SK-N-DZ (cell line): ENCODE data around the gene MGLL.

Experiments used
- DNase-seq: peaks from one replicate; pipeline ENCODE4 v3.0.0-alpha.2; 2015; ENCODE audit warnings: low spot score

MGLL gene

DNA sequence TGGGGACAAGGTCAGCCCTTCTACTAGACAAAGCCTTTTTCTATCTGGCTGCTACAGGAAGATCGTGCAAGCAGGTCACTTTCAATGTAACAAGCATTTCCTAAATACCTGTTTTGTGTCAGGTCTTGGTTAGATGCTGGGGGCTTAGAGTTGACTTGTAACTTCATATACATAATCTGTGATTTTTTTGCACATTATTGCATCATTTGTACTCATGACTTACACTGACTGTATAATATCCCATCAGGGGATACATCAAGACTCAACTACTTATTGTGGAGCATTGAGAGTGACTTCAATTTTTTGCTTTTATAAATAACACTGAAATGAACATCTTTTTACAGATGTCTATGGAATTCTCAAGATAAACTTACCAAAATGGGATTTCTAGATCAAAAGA is 80.6 kb downstream of the MGLL start:
- no peak for DNase-seq

DNA sequence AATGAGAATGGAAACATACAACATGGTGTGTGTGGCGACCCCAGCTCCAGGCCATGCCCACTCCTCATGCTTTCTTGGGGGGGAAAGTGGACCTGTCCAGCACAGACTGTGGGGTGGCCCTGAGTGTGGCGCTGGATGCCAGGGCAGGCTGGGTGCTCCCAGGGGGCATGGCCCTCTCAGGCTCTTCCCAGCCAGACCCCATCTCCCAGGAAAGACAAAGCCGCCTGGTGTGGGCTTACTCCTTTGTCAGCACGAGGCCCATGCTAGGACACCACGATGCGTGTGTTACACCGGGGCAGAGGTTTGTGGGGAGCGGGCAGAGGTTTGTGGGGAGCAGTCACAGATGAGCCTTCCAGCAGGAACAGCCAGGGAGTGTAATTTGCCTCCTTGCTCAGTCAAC is 81.1 kb downstream of the MGLL start:
- DNase-seq = no peak

DNA sequence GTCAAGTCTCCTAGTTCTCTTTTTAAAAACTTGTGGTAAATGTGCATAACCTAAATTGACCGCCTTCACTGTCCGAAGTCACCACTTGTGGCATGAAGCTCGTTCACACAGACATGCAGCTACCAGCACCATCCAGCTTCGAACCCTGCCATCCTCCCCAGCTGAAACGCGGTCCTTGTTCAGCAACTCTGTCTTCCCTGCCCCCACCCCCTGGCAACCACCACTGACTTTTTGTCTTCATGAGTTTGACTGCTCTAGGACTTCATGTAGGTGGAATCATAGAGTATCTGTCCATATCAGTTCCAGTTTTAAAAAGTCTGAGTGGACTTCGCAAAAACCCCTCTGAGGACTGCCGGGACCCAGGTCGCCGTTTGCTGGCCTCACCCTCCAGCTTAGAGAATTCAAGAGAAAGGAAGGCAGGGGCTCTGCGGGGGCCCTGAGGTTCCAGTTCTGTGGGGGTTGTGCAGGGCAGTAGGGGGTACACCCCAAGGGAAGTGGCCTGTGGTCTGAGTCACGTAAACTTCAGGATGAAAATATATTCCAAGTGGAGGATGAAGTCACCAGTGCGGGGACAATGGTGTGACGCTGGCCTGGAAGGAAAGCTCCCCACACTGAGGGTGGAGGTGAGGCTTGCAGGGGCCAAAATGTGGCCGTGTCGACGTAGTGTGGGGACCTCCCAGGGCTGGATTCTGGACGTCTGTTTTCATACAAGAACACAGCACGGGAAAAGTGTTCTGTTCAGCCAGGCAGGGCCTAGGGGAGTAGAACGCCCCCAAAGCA is 82.0 kb downstream of the MGLL start:
- no peak for DNase-seq

- DNase-seq = no peak
Measured at GRCh38 chr3:127739347-127740135, 82.8 kb downstream of the MGLL start.

- no peak for DNase-seq
Measured at GRCh38 chr3:127738192-127738840, 84.0 kb downstream of the MGLL start.

DNA sequence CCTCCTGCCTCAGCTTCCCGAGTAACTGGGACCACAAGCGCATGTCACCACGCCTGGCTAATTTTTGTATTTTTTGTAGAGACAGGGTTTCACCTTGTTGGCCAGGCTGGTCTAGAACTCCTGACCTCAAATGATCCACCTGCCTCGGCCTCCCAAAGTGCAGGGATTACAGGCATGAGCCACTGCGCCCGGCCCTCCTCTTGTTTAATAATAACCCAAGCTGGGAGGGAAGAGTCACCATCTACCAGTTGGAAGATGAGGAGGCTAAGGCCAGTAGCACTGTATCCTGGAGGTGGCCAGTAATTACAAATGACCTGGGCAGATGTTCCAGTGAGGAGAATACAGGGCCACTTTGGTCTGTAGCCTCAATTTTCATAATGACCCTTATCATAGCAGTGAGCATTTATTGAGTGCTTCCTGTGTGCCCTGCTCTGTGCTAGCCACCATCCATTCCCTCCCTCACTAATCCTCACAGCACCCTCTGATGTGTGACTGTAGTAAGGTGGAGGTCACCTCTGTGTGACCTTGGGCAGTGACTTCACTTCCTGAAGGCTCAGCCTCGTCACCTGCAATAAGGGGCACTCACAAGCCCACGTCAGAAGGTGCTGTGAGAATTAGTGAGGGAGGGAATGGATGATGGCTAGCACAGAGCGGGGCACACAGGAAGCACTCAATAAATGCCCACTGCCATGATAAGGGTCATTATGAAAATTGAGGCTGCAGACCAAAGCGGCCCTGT is 85.3 kb downstream of the MGLL start:
- no peak for DNase-seq

- DNase-seq = no peak
Measured at GRCh38 chr3:127735767-127736693, 86.3 kb downstream of the MGLL start.

DNA sequence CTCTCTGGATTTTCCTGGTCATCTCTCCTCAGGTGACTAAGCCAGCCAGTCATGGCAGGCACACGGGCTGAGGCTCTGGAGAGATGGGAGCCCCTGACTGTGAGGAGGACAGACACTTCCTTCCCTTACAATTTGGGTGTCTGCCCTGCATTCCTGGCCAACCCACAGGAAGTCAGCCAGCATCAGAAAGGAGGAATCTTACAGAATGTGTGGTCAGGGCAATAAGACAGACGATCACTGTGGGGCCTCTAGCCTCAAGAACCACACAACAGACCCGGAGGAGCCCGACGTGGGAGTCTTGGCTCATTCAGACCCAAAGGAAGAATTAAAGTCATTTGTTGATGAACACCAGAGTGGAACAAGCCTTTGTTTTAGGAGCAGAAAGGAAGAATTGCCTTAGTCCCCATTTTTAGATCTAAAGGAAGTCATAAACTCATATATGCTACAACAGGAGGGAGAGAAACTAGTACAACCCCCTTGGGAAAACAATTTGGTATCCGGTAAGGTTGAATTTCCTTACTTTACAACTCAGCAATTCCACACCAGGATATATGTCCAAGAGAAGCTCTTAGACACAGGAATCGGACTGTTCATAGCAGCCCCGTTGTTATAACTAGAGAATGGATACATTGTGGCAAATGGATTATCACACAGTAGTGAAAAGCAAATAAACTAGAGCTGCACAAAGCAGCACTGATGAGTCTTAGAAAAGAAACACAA is 87.4 kb downstream of the MGLL start:
- DNase-seq = no peak

GRCh38 chr3:127734181-127734720 is 88.1 kb downstream of the MGLL start:
- DNase-seq = no peak

DNA sequence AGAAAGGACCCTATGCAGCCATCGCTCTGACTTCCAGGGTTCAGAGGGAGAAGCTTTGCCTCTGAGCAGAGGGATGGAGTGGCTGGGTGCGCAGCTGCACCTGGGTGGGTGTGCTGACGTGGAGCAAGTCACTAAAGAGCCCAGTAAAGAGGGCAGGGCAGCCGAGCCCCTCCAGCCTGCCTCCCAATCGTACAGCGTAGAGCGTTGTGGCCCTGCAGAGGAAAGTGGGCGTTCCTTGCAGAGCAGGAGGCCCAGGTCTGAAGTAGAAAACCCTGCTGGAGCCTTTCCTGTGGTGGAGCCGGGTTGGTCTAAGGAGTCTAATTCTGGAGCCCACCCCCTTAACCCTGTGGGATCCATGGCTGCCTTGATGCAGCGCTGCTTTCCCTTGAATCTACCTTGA is 88.5 kb downstream of the MGLL start:
- no peak for DNase-seq

DNA sequence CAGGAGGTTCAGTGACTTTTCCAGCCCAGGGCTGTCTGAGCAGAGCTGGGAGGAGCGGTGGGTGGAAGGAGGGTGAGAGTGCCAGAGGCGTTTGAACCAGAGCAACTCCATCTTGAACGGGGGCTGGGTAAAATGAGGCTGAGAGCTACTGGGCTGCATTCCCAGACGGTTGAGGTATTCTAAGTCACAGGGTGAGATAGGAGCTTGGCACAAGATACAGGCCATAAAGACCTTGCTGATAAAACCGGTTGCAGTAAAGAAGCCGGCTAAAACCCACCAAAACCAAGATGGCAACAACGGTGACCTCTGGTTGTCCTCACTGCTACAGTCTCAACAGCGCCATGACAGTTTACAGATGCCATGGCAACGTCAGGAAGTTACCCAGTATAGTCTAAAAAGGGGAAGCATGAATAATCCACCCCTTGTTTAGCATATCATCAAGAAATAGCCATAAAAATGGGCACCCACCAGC is 89.4 kb downstream of the MGLL start:
- no peak for DNase-seq

GRCh38 chr3:127732303-127732702 is 90.0 kb downstream of the MGLL start:
- no peak for DNase-seq

GRCh38 chr3:127731546-127732289 is 90.6 kb downstream of the MGLL start:
- no peak for DNase-seq

DNA sequence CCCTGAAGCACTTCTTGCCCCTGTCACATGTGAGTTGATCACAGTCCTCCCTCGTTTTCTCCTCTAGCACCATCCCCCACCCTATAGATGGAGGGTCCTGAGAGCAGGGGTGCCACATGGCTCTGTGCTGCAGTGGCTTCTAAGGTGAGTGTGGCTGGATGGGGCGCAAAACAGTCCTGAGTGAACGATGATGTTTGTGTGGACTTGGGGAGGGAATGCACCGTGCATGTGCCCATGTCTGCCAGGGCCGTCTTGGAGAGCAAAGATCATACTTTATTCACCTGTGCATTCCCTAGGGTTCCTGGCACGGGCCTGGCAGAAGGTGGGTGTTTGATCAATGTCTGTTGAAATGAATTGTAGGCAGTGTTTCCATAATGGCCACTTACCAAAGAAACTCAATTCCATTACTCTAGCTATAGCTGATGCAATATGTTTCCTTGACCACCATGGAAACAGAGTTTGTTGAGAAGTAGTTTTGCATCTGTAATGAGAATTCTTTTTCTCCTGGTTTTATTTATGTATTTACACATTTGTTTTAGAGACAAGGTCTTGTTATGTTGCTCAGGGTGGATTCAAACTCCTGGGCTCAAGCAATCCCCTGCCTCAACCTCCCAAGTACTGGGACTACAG is 91.5 kb downstream of the MGLL start:
- no peak for DNase-seq

DNA sequence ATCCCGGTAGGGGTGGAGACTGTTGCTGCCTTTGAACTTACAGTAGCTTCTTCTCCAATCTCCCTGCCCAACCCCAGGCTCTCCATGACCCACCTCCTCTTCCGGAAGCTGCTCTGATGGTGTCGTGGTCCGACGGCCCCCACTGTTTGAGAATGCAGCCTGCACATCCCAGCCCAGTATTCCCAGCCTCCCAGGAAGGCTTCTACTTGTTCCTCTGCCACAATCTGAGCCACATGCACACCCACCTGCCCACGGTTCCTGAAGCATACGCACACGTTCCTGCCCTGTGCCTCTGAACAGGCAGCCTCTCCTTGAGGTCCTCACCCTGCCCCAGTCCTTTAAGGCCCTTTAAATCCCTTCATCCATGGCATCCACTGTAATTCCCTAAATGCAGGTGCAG is 92.1 kb downstream of the MGLL start:
- no peak for DNase-seq

DNA sequence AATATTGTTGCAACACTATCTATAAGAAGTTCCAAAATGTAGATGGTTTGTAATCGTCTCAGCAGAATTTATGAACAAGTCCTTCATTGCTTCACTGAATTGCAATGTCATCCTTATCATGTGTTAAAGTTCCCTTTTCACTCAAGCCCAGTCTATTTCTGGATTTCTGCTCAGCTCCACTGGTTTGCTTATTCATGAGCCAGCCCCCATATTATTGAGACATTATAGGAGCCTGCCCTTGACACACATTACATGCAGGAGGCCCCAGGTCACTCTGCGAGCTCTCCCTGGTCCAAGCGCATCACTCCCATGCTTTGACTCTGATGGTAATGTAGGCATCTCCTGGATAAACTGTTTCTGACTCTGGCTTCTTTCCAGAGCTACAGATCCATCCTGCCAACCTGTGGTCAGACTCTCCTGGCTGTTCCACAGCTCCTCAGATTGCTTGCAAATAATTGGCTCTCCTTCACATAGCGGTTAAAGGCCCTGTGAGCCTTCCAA is 92.7 kb downstream of the MGLL start:
- no peak for DNase-seq

DNA sequence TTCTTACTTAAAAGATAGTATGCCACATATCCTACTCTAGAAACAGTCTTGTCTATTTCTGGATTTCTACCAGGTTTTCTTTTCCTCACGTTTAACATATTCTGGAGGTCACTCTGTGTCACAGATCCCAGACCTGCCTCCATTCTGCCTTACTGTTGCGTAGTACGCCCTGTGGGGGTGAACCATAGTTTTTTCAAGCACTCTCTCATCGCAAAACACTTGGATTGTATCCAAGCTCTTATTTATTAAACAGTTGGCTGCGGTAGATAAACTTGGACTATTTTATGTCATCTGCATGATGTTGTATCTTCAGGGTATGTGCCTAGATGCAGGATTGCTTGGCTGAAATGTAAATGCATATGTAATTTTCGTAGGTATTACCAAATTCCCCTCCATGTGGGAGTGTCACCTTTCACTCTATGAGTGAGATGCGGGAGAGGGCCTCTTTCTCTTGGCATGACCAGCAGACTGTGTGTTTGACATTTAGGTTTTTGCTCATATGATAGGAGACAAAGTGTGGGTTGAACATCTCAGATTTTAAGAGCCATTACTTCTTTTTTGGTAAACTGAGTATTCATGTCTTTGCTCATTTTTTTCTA is 93.8 kb downstream of the MGLL start:
- no peak for DNase-seq

DNA sequence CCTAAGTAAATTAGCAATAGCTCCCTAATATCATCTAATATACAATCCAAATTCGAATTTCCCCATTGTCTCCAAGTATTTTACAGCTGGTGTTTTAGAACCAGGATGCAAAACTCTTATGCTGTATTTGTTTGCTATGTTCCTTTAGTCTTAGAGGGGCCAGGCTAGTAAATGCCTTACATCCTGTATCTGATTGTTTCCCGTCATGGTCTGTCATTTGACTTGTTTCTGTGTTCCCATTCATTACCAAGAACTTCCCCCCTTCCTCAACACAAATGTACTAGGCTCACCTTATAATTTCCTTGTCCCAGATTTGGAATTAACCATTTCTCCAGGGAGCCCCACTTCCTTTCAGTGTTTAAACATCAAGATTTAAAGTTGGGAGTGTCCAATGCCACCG is 95.4 kb downstream of the MGLL start:
- no peak for DNase-seq
